Heart right ventricle (tissue), 16 donors: ENCODE results near the gene GGTA1. TPM values are rescaled to one million over a fixed set of nuclear protein-coding genes. Genes with fewer than 3 reads are reported as not detected.

ENCODE experiments used
- ATAC-seq, 8 donors: fragments of 200-7000 bp; cut with Tn5 transposase; one replicate each; pipeline ENCODE4 v1.9.1; 2020; ENCODE audit warnings: mild to moderate bottlenecking in 8 of 8, moderate library complexity in 8 of 8, moderate number of reproducible peaks in 1 of 8
- DNase-seq, 2 donors: peaks; one replicate each; pipeline ENCODE4 v3.0.0-alpha.2; 2020
- H3K27ac ChIP-seq, 10 donors: fragments of 200-600 bp; sonication (generic) in 2 of 10; one replicate each; pipeline versions ENCODE4 v1.5.0 to v1.8.0; 2020 to 2022; ENCODE audit warnings: mild to moderate bottlenecking in 3 of 10
- H3K27me3 ChIP-seq, 7 donors: fragments of 200-600 bp; one replicate each; pipeline ENCODE4 v1.8.0; 2021 to 2022; ENCODE audit warnings: mild to moderate bottlenecking in 2 of 7
- H3K36me3 ChIP-seq, 9 donors: fragments of 200-600 bp; sonication (generic) in 1 of 9; one replicate each; pipeline versions ENCODE4 v1.5.0 to v1.8.0; 2020 to 2022; ENCODE audit warnings: mild to moderate bottlenecking in 2 of 9
- H3K4me1 ChIP-seq, 9 donors: fragments of 200-600 bp; sonication (generic) in 1 of 9; one replicate each; pipeline versions ENCODE4 v1.5.0 to v1.8.0; 2020 to 2022; ENCODE audit warnings: mild to moderate bottlenecking in 4 of 9
- H3K4me3 ChIP-seq, 10 donors: fragments of 200-600 bp; sonication (generic) in 2 of 10; one replicate each; pipeline versions ENCODE4 v1.5.0 to v1.8.0; 2020 to 2022; ENCODE audit warnings: mild to moderate bottlenecking in 7 of 10, moderate library complexity in 2 of 10
- H3K9me3 ChIP-seq, 11 donors: fragments of 200-600 bp in 10 of 11; sonication (generic) in 2 of 11; one replicate each; pipeline versions ENCODE4 v1.5.0 to v1.8.0; 2013 to 2022; ENCODE audit warnings: mild to moderate bottlenecking in 2 of 11, control low read depth in 1 of 11, moderate library complexity in 1 of 11
- CTCF ChIP-seq, 9 donors: fragments of 200-600 bp; sonication (generic) in 2 of 9; IDR thresholded peaks; one replicate each; pipeline versions ENCODE4 v1.5.0 to v1.8.0; 2021 to 2022; ENCODE audit warnings: antibody characterized with exemption in 9 of 9, mild to moderate bottlenecking in 5 of 9, moderate library complexity in 1 of 9
- WGBS, 2 donors: extraction: QIAGEN DNeasy Blood & Tissue Kit; methylation state at CpG; one replicate each; pipeline ENCODE4 v1.1.7; 2013; ENCODE audit warnings: inconsistent platforms in 1 of 2; 5-methylcytosine and 5-hydroxymethylcytosine counted together
- intact Hi-C, 10 donors: fragments of 100-400 bp; cut with DNase I; formaldehyde crosslinking; loops; one replicate each; pipeline versions ENCODE4 v1.11.1 to v1.14.2; 2022
- polyA plus RNA-seq, 2 donors: library from polyadenylated mRNA; stranded (reverse); fragments of 200-250 nt; gene quantifications; one replicate each; pipeline ENCODE4 v1.2.3, GENCODE V29; 2013
- total RNA-seq, 10 donors: library from RNA; stranded (reverse); fragmentation: NEBNext Ultra II Directional in 3 of 10; extraction: Animal tissue kit (Norgen Biotek cat#: 25700) in 3 of 10; gene quantifications; one replicate each; pipeline versions ENCODE4 v1.2.1 to v1.2.4, GENCODE V29; 2021 to 2023
- donor health status: Arrhythmogenic right ventricular cardiomyopathy.
- donor health status: ischemic (EF 13 %, LVEDD 7.1; RV severe dilation, severe dysfunction).
- donor health status: healthy with polysubstance abuse.
- donor health status: DM: no; HTN: yes; CAD: no.
- donor health status: DM: no; HTN: no; CAD: no.
- donor health status: ischemic (EF 25% LVEDD 6.9; RV normal size, moderate dysfunction).
- donor health status: ischemic (EF 25% LVEDD 5.7; RV mildly dilated, moderate dysfunction).
- donor health status: healthy.
- donor health status: DM: yes; HTN: yes; CAD: no.
- donor health status: Ischemic cardiomyopathy.
- donor health status: ischemic (EF 35%, LVEDD 5.7; RV mildly dilated, moderate dysfunction).
- donor health status: nonischemic (EF 11% LVEDD 7.7; RV severe dilation, severe dysfunction).
- donor health status: DM: yes; HTN: yes; CAD: no.
- donor health status: PGD.
- donor health status: ischemic (EF 29% LVEDD 5.4; RV normal size, mild dysfunction).
- donor health status: nonischemic (EF 23%, LVEDD 6.1; RV moderate dilation, normal function).

The GGTA1 gene
- total and polyA plus RNA-seq, 12 donors: 3.0 to 42.1 (median 13.9) TPM

- DNase-seq (no peak), ATAC-seq (no peak)
- Histone ChIP-seq H3K9me3 (peaks cover 0 to 7% (median 0%) of the 10 kb centered on the region in 11 donors), H3K27ac (no peak overlapping the region), H3K36me3 (no peaks in the 10 kb centered on the region), H3K4me3 (no peak overlapping the region), H3K27me3 (peaks cover 0 to 6% (median 0%) of the 10 kb centered on the region in 7 donors), H3K4me1 (peaks cover 5 to 56% (median 30%) of the 10 kb centered on the region in 9 donors)
- intact Hi-C loops: loop anchor here in 6 of 10 donors (5.0 kb wide), 2 partner anchors 34 to 41 kb away; no protein-coding TSS in a partner anchor
- no peak for TF ChIP-seq CTCF (IDR thresholded peaks at IDR 0.05)
Measured at GRCh38 chr9:121495976-121496375, 3.7 kb downstream of the GGTA1 start.

- intact Hi-C loops: no loop called here
- no peak for ATAC-seq
- H3K27me3 ChIP-seq: peaks cover 0 to 6% (median 0%) of the 10 kb centered on the region in 7 donors
- no peak overlapping the region for H3K4me3 ChIP-seq
- peak overlapping the region in 2 of 10 donors; percentile 9 to 70 for H3K27ac ChIP-seq
- 67 to 87% methylated on average over 3 of the region's 3 CpGs for WGBS, 2 donors
- no peaks in the 10 kb centered on the region for H3K36me3 ChIP-seq
- H3K4me1 ChIP-seq: peaks cover 0 to 53% (median 16%) of the 10 kb centered on the region in 9 donors
- H3K9me3 ChIP-seq: peaks cover 0 to 7% (median 0%) of the 10 kb centered on the region in 11 donors
- no peak for TF ChIP-seq CTCF (IDR thresholded peaks at IDR 0.05)
- DNase-seq: no peak
Measured at GRCh38 chr9:121494192-121494591, 5.5 kb downstream of the GGTA1 start.

- WGBS, 2 donors: 75 to 81% methylated on average over 5 of the region's 5 CpGs
- Histone ChIP-seq H3K36me3 (no peaks in the 10 kb centered on the region), H3K27me3 (no peaks in the 10 kb centered on the region), H3K4me1 (peaks cover 0 to 51% (median 12%) of the 10 kb centered on the region in 9 donors), H3K27ac (peak overlapping the region in 2 of 10 donors; percentile 4 to 46), H3K9me3 (peaks cover 0 to 4% (median 0%) of the 10 kb centered on the region in 11 donors), H3K4me3 (no peak overlapping the region)
- no peak for TF ChIP-seq CTCF (IDR thresholded peaks at IDR 0.05)
- DNase-seq (no peak), ATAC-seq (peak in 1 of 8 donors; percentile 12)
- intact Hi-C loops: no loop called here
Measured at GRCh38 chr9:121491111-121491510, 8.5 kb downstream of the GGTA1 start.

- H3K36me3 ChIP-seq: no peaks in the 10 kb centered on the region
- H3K4me1 ChIP-seq: peaks cover 4 to 64% (median 29%) of the 10 kb centered on the region in 9 donors
- no peaks in the 10 kb centered on the region for H3K9me3 ChIP-seq
- no peak for ATAC-seq
- no peaks in the 10 kb centered on the region for H3K27me3 ChIP-seq
- no peak overlapping the region for H3K27ac ChIP-seq
- no peak for TF ChIP-seq CTCF (IDR thresholded peaks at IDR 0.05)
- DNase-seq: no peak
- H3K4me3 ChIP-seq: no peak overlapping the region
- intact Hi-C loops: no loop called here
- 93 to 95% methylated on average over 2 of the region's 2 CpGs for WGBS, 2 donors
Measured at GRCh38 chr9:121489344-121489743, 10.3 kb downstream of the GGTA1 start.
